ENCODE measurements around the gene ABHD15.

- no peak for TF ChIP-seq CTCF (IDR thresholded peaks at IDR 0.05)
- TF ChIP-seq POLR2A (IDR thresholded peaks at IDR 0.05): no peak
Measured at GRCh38 chr17:29610395-29610794, 43.6 kb upstream of the ABHD15 start.
